Astrocyte (in vitro differentiated cells and primary cell): Measurements from ENCODE around the gene TPGS2. TPM values are rescaled to one million over a fixed set of nuclear protein-coding genes. Genes with fewer than 3 reads are reported as not detected.

Experiments used
- DNase-seq: peaks from one replicate; pipeline ENCODE4 v3.0.0-alpha.2; 2010; ENCODE audit warnings: low read depth
- FAIRE-seq: peaks from 2 replicates; lab custom pipeline; 2011; peaks lifted over from hg19 to GRCh38; lab: Jason Lieb, UNC
- H2AFZ ChIP-seq: 2 replicates; pipeline ENCODE4 v1.6.0; 2012; ENCODE audit warnings: low read depth, low read length, inconsistent platforms
- H3K27ac ChIP-seq: 2 replicates; pipeline ENCODE4 v1.5.1; 2011; ENCODE audit warnings: low read depth, low read length, inconsistent platforms
- H3K27me3 ChIP-seq: 2 replicates; pipeline ENCODE4 v1.6.0; 2011; ENCODE audit warnings: low read length, inconsistent platforms; ENCODE audit not compliant: insufficient read depth
- H3K36me3 ChIP-seq: 2 replicates; pipeline ENCODE4 v1.5.1; 2011; ENCODE audit warnings: low read length, inconsistent platforms; ENCODE audit not compliant: insufficient read depth
- H3K4me1 ChIP-seq: 2 replicates; pipeline ENCODE4 v1.5.1; 2011; ENCODE audit warnings: low read length, inconsistent platforms; ENCODE audit not compliant: insufficient read depth
- H3K4me2 ChIP-seq: 2 replicates; pipeline ENCODE4 v1.6.0; 2012; ENCODE audit warnings: low read length, inconsistent platforms
- H3K4me3 ChIP-seq: 2 replicates; pipeline ENCODE4 v1.5.1; 2011; ENCODE audit warnings: low read depth, mild to moderate bottlenecking, low read length, inconsistent platforms; ENCODE audit not compliant: insufficient read depth
- H3K79me2 ChIP-seq: 2 replicates; pipeline ENCODE4 v1.6.0; 2012; ENCODE audit warnings: mild to moderate bottlenecking, low read length, inconsistent platforms; ENCODE audit not compliant: insufficient read depth
- H3K9ac ChIP-seq: 2 replicates; pipeline ENCODE4 v1.6.0; 2012; ENCODE audit warnings: mild to moderate bottlenecking, low read length, inconsistent platforms
- H3K9me3 ChIP-seq: 2 replicates; pipeline ENCODE4 v1.5.1; 2012; ENCODE audit warnings: low read depth, mild to moderate bottlenecking, low read length, inconsistent platforms; ENCODE audit not compliant: insufficient read depth
- H4K20me1 ChIP-seq: 2 replicates; pipeline ENCODE4 v1.6.0; 2012; ENCODE audit warnings: low read length, inconsistent platforms; ENCODE audit not compliant: insufficient read depth
- H3K27ac Mint-ChIP-seq: one replicate; pipeline ENCODE4 v1.8.0; 2021; ENCODE audit warnings: mild to moderate bottlenecking, mixed read lengths; ENCODE audit not compliant: unreplicated experiment
- H3K27me3 Mint-ChIP-seq: one replicate; pipeline ENCODE4 v1.8.0; 2021; ENCODE audit warnings: low read depth, mixed read lengths; ENCODE audit not compliant: unreplicated experiment
- H3K36me3 Mint-ChIP-seq: one replicate; pipeline ENCODE4 v1.8.0; 2021; ENCODE audit warnings: low read depth, mixed read lengths; ENCODE audit not compliant: unreplicated experiment
- H3K4me1 Mint-ChIP-seq: one replicate; pipeline ENCODE4 v1.8.0; 2021; ENCODE audit warnings: low read depth, mixed read lengths; ENCODE audit not compliant: unreplicated experiment
- H3K4me3 Mint-ChIP-seq: one replicate; pipeline ENCODE4 v1.8.0; 2021; ENCODE audit warnings: mild to moderate bottlenecking, moderate library complexity, mixed read lengths; ENCODE audit not compliant: unreplicated experiment
- H3K9me3 Mint-ChIP-seq: one replicate; pipeline ENCODE4 v1.8.0; 2021; ENCODE audit warnings: mild to moderate bottlenecking, mixed read lengths; ENCODE audit not compliant: unreplicated experiment
- EZH2 ChIP-seq: IDR thresholded peaks from 2 replicates; pipeline ENCODE4 v1.6.1; 2012; ENCODE audit warnings: mild to moderate bottlenecking, low read length, inconsistent platforms; ENCODE audit not compliant: insufficient read depth
- total RNA-seq: library from RNA; stranded (reverse); gene quantifications from 2 replicates; pipeline ENCODE4 v1.2.1, GENCODE V29; 2021
- TF ChIP-seq, protein P1 (sequence below): IDR thresholded peaks from 2 replicates; pipeline ENCODE4 v1.5.1; 2011; ENCODE audit warnings: low read depth, mild to moderate bottlenecking, inconsistent platforms, low read length, moderate library complexity; ENCODE audit not compliant: insufficient read depth

Gene TPGS2
- total RNA-seq, 1 donor from 2014 or later = 138 TPM

DNA sequence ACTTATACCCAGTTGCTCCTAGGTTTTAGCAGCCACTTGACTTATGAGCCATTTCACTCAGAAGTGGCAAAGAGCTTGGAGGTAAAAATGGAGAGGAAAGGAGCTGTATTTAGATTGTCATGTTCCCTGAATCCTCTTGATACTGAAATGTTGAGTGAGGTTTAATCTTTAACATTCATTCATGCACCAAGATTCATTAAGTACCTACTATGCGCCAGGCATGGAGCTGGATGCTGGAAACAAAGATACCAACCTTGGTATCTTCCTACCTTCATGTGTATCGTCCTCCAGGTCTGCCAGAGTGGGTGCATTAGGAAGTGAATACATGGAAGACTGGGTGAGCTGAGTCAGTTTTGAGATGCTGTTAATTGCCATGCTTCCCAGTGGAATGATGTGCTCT is 23.7 kb downstream of the TPGS2 start:
- Mint-ChIP-seq H3K27ac (no peak overlapping the region), H3K27me3 (no peaks in the 10 kb centered on the region), H3K4me1 (peaks cover 10% of the 10 kb centered on the region), H3K9me3 (no peaks in the 10 kb centered on the region), H3K36me3 (peaks cover 39% of the 10 kb centered on the region), H3K4me3 (no peak overlapping the region)
- no peak overlapping the region for H3K9ac ChIP-seq
- H3K36me3 ChIP-seq = peaks cover 40% of the 10 kb centered on the region
- no peak overlapping the region for H3K4me3 ChIP-seq
- H4K20me1 ChIP-seq = peaks cover 3% of the 10 kb centered on the region
- H3K4me1 ChIP-seq = peaks cover 9% of the 10 kb centered on the region
- DNase-seq = no peak
- H3K79me2 ChIP-seq = no peaks in the 10 kb centered on the region
- no peaks in the 10 kb centered on the region for H3K27me3 ChIP-seq
- H3K4me2 ChIP-seq = no peak overlapping the region
- TF ChIP-seq, protein P1, sequence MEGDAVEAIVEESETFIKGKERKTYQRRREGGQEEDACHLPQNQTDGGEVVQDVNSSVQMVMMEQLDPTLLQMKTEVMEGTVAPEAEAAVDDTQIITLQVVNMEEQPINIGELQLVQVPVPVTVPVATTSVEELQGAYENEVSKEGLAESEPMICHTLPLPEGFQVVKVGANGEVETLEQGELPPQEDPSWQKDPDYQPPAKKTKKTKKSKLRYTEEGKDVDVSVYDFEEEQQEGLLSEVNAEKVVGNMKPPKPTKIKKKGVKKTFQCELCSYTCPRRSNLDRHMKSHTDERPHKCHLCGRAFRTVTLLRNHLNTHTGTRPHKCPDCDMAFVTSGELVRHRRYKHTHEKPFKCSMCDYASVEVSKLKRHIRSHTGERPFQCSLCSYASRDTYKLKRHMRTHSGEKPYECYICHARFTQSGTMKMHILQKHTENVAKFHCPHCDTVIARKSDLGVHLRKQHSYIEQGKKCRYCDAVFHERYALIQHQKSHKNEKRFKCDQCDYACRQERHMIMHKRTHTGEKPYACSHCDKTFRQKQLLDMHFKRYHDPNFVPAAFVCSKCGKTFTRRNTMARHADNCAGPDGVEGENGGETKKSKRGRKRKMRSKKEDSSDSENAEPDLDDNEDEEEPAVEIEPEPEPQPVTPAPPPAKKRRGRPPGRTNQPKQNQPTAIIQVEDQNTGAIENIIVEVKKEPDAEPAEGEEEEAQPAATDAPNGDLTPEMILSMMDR = no peak
- TF ChIP-seq EZH2 = no peak
- H2AFZ ChIP-seq = no peak overlapping the region
- H3K27ac ChIP-seq = no peak overlapping the region
- H3K9me3 ChIP-seq = no peaks in the 10 kb centered on the region
- no peak for FAIRE-seq

DNA sequence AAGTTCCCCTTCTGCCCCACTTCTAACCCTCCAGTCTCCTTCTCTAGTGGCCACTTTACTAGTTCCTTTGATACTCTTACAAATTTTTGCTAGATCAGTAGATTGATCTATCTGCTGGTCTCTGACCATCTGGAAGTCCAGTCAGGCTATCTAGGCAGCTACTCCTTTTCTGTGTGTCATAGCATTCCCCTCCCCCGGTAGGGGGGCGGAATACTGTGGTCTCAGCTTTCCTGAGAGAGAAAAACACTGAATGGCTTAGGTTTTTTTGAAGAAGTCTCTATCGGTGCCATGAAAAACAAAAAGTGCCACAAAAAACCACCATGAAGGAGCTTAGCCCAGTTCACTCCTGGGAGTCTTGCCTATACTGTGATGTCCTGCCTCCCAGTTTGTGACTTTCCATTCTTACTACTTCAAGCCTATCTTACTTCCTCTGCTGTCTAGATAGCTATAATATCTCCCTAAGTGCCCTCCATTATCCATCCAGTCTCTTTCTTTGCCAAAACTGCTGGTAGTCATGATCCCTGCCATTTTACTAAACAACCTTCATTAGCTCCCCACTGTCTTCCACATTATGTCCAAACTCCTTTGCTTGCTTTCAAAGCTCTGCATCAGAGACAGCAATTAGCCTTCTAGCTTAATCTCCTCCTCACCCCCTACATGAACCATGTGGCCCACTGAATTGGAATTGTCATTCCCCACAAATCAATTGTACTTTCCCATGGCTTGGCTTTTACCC is 29.9 kb downstream of the TPGS2 start:
- peaks cover 37% of the 10 kb centered on the region for H3K36me3 Mint-ChIP-seq
- peaks cover 49% of the 10 kb centered on the region for H3K36me3 ChIP-seq
- H3K27me3 Mint-ChIP-seq = no peaks in the 10 kb centered on the region
- H3K4me3 ChIP-seq = no peak overlapping the region
- no peak overlapping the region for H3K4me3 Mint-ChIP-seq
- no peaks in the 10 kb centered on the region for H3K9me3 Mint-ChIP-seq
- TF ChIP-seq, protein P1 = no peak
- TF ChIP-seq EZH2 = no peak
- peak; percentile 35 for DNase-seq
- H4K20me1 ChIP-seq = no peaks in the 10 kb centered on the region
- H3K27ac Mint-ChIP-seq = no peak overlapping the region
- H3K9me3 ChIP-seq = no peaks in the 10 kb centered on the region
- H3K79me2 ChIP-seq = no peaks in the 10 kb centered on the region
- H3K27me3 ChIP-seq = no peaks in the 10 kb centered on the region
- no peak overlapping the region for H3K27ac ChIP-seq
- no peak overlapping the region for H3K9ac ChIP-seq
- FAIRE-seq = no peak
- peaks cover 4% of the 10 kb centered on the region for H3K4me1 ChIP-seq
- peaks cover 10% of the 10 kb centered on the region for H3K4me1 Mint-ChIP-seq
- H2AFZ ChIP-seq = no peak overlapping the region
- H3K4me2 ChIP-seq = no peak overlapping the region

DNA sequence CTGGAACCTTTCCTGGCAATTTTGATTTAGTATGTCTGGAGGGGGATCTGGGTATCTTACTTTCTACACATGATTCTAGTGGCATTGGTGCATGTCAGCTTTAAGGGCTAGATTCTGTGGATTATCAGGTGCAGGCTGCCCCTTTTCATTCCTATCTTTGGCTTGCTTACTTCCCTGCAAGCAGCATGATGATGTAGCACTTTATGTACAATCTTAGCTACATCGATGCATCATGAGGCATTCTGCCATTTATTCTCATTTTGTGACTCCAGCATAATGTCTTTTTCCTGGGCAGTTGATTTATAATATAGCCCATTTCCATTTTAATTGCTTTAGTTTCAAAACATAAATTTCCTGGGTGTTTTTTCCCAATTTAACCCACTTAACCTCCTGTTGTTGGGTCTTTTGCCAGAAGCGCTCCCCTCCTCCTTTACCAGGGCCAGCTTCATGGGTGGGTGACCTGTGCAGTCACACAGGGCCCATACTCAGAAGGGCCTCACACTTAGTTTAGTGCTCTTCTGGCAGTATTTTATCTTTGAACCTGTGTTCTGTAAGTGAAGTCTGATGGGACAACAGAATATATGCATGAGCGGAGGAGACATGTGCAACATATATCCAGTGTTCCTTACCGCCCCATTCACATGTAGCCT is 36.0 kb downstream of the TPGS2 start:
- H3K27me3 ChIP-seq = no peaks in the 10 kb centered on the region
- FAIRE-seq (peak; percentile 13), DNase-seq (no peak)
- peaks cover 35% of the 10 kb centered on the region for H3K36me3 Mint-ChIP-seq
- H3K4me1 ChIP-seq = no peaks in the 10 kb centered on the region
- no peaks in the 10 kb centered on the region for H4K20me1 ChIP-seq
- H3K36me3 ChIP-seq = peaks cover 18% of the 10 kb centered on the region
- no peaks in the 10 kb centered on the region for H3K9me3 ChIP-seq
- H3K27ac Mint-ChIP-seq = no peak overlapping the region
- H3K79me2 ChIP-seq = no peaks in the 10 kb centered on the region
- H3K4me2 ChIP-seq = no peak overlapping the region
- TF ChIP-seq EZH2 = no peak
- TF ChIP-seq, protein P1 = no peak
- H3K27me3 Mint-ChIP-seq = no peaks in the 10 kb centered on the region
- H3K9ac ChIP-seq = no peak overlapping the region
- no peak overlapping the region for H3K27ac ChIP-seq
- no peaks in the 10 kb centered on the region for H3K4me1 Mint-ChIP-seq
- H3K9me3 Mint-ChIP-seq = no peaks in the 10 kb centered on the region
- H2AFZ ChIP-seq = no peak overlapping the region
- H3K4me3 Mint-ChIP-seq = no peak overlapping the region
- H3K4me3 ChIP-seq = no peak overlapping the region
